ENCODE results near the gene GH1. TPM values are rescaled to one million over a fixed set of nuclear protein-coding genes. Genes with fewer than 3 reads are reported as not detected.

The GH1 gene
- total RNA-seq, 1 experiment from 2014 or later, result not detected

- CTCF ChIA-PET, result interaction anchor here (1.7 kb wide), 1 partner anchor 186 kb away, joined by 7 read pairs; no protein-coding TSS in a partner anchor
- H3K4me1 ChIP-seq (ENCODE audit: insufficient read depth, low read length, poor library complexity, severe bottlenecking), result no peaks in the 10 kb centered on the region
- H3K27me3 ChIP-seq (replicated peaks; ENCODE audit: insufficient read depth, low read depth, low read length, poor library complexity), result no peaks in the 10 kb centered on the region
- POLR2A ChIA-PET (ENCODE audit: low non-redundant PET), result no interaction called here
- BruUV-seq (replicated peaks), result no TSS peak
- no peak for DNase-seq (ENCODE audit: low spot score)
- H3K27ac ChIP-seq (ENCODE audit: low read depth, low read length, poor library complexity, severe bottlenecking), result no peak overlapping the region
- H3K36me3 ChIP-seq (ENCODE audit: insufficient read depth, low read length, poor library complexity, severe bottlenecking), result no peaks in the 10 kb centered on the region
- no peak overlapping the region for H3K4me3 ChIP-seq (ENCODE audit: low read depth, low read length, poor library complexity, severe bottlenecking)
- no peaks in the 10 kb centered on the region for H3K9me3 ChIP-seq (ENCODE audit: low read depth, low read length, poor library complexity, severe bottlenecking)
- intact Hi-C loops (cut with micrococcal nuclease; ENCODE audit: unreplicated experiment), result loop anchor here (2.0 kb wide), 1 partner anchor 29 kb away; the partner anchor contains the start of gene GH1
- TF ChIP-seq EZH2 (IDR thresholded peaks at IDR 0.05; ENCODE audit: borderline replicate concordance, low read depth, low read length, poor library complexity, severe bottlenecking) (no peak), CTCF (conservative IDR thresholded peaks at IDR 0.05; ENCODE audit: low read depth, low read length) (no peak)
These were observed 29.2 kb upstream of the GH1 start for GRCh38 chr17:63947711-63948330.

- Histone ChIP-seq H3K27me3 (replicated peaks; ENCODE audit: insufficient read depth, low read depth, low read length, poor library complexity) (no peaks in the 10 kb centered on the region), H3K27ac (ENCODE audit: low read depth, low read length, poor library complexity, severe bottlenecking) (no peak overlapping the region), H3K4me1 (ENCODE audit: insufficient read depth, low read length, poor library complexity, severe bottlenecking) (no peaks in the 10 kb centered on the region), H3K36me3 (ENCODE audit: insufficient read depth, low read length, poor library complexity, severe bottlenecking) (no peaks in the 10 kb centered on the region), H3K9me3 (ENCODE audit: low read depth, low read length, poor library complexity, severe bottlenecking) (no peaks in the 10 kb centered on the region), H3K4me3 (ENCODE audit: low read depth, low read length, poor library complexity, severe bottlenecking) (no peak overlapping the region)
- POLR2A ChIA-PET (ENCODE audit: low non-redundant PET), result interaction anchor here (0.5 kb wide), 1 partner anchor 379 kb away, joined by 5 read pairs; no protein-coding TSS in a partner anchor
- CTCF ChIA-PET, result interaction anchor here (0.5 to 1.7 kb wide), 4 partner anchors 25 to 187 kb away, joined by 3 to 21 read pairs (median 5); partner anchors contain the start of gene GH1
- peak; percentile 76 for TF ChIP-seq CTCF (conservative IDR thresholded peaks at IDR 0.05; ENCODE audit: low read depth, low read length)
- TF ChIP-seq EZH2 (IDR thresholded peaks at IDR 0.05; ENCODE audit: borderline replicate concordance, low read depth, low read length, poor library complexity, severe bottlenecking), result no peak
- BruUV-seq (replicated peaks), result no TSS peak
- intact Hi-C loops (cut with micrococcal nuclease; ENCODE audit: unreplicated experiment), result loop anchor here (2.0 kb wide), 1 partner anchor 28 kb away; the partner anchor contains the start of gene GH1
- DNase-seq (ENCODE audit: low spot score), result peak; percentile 47
These were observed 28.1 kb upstream of the GH1 start for GRCh38 chr17:63946440-63947363.

- BruUV-seq (replicated peaks), result no TSS peak
- H3K36me3 ChIP-seq (ENCODE audit: insufficient read depth, low read length, poor library complexity, severe bottlenecking), result no peaks in the 10 kb centered on the region
- no peaks in the 10 kb centered on the region for H3K9me3 ChIP-seq (ENCODE audit: low read depth, low read length, poor library complexity, severe bottlenecking)
- no peaks in the 10 kb centered on the region for H3K4me1 ChIP-seq (ENCODE audit: insufficient read depth, low read length, poor library complexity, severe bottlenecking)
- TF ChIP-seq EZH2 (IDR thresholded peaks at IDR 0.05; ENCODE audit: borderline replicate concordance, low read depth, low read length, poor library complexity, severe bottlenecking) (no peak), CTCF (conservative IDR thresholded peaks at IDR 0.05; ENCODE audit: low read depth, low read length) (no peak)
- ChIA-PET POLR2A (ENCODE audit: low non-redundant PET) (interaction anchor here (0.5 kb wide), 1 partner anchor 378 kb away, joined by 5 read pairs; no protein-coding TSS in a partner anchor), CTCF (interaction anchor here (0.6 to 1.7 kb wide), 4 partner anchors 27 to 188 kb away, joined by 3 to 21 read pairs (median 5); partner anchors contain the start of gene GH1)
- no peaks in the 10 kb centered on the region for H3K27me3 ChIP-seq (replicated peaks; ENCODE audit: insufficient read depth, low read depth, low read length, poor library complexity)
- no peak overlapping the region for H3K4me3 ChIP-seq (ENCODE audit: low read depth, low read length, poor library complexity, severe bottlenecking)
- H3K27ac ChIP-seq (ENCODE audit: low read depth, low read length, poor library complexity, severe bottlenecking), result no peak overlapping the region
- DNase-seq (ENCODE audit: low spot score), result no peak
- intact Hi-C loops (cut with micrococcal nuclease; ENCODE audit: unreplicated experiment), result loop anchor here (2.0 kb wide), 1 partner anchor 27 kb away; the partner anchor contains the start of gene GH1
These were observed 27.3 kb upstream of the GH1 start for GRCh38 chr17:63945784-63946439.
